ENCODE data around the gene TSHZ3. TPM values are rescaled to one million over a fixed set of nuclear protein-coding genes. Genes with fewer than 3 reads are reported as not detected.

Gene TSHZ3
- total and polyA plus RNA-seq, 2 of the 8 experiments (the other 6 are each of a cell fraction or from before 2014, with no cell fraction given) = 3.1 to 12.3 TPM

GRCh38 chr19:31306006-31306753 lies 43.1 kb downstream of the TSHZ3 start (continued):
- TF ChIP-seq CHD7 (IDR thresholded peaks at IDR 0.05; ENCODE audit: insufficient replicate concordance, low read length) = no peak
- TF ChIP-seq MAFK (IDR thresholded peaks at IDR 0.05; ENCODE audit: low read depth, low read length) = no peak
- TF ChIP-seq CEBPB (IDR thresholded peaks at IDR 0.05; ENCODE audit: low read depth, low read length) = no peak
- no peak for TF ChIP-seq GABPA (IDR thresholded peaks at IDR 0.05; ENCODE audit: borderline replicate concordance, insufficient read depth, low read length)
- no peak for TF ChIP-seq POLR2AphosphoS5 (IDR thresholded peaks at IDR 0.05; ENCODE audit: low read depth, low read length)
- TF ChIP-seq MAX (IDR thresholded peaks at IDR 0.05) = no peak
- no peak for TF ChIP-seq PHF8 (conservative IDR thresholded peaks at IDR 0.05; ENCODE audit: low read depth, low read length)
- TF ChIP-seq SRF (IDR thresholded peaks at IDR 0.05; ENCODE audit: low read depth, low read length) = no peak
- no peak for TF ChIP-seq RFX5 (IDR thresholded peaks at IDR 0.05; ENCODE audit: borderline replicate concordance, low read depth, low read length)
- TF ChIP-seq POU5F1 (IDR thresholded peaks at IDR 0.05; ENCODE audit: low read depth, low read length) = no peak
